CD4-positive, alpha-beta T cell treated with Interleukin-10 for 1 hour (primary cell): Measurements from ENCODE around the gene EIF4B.
"Not testable (repeated sequence)": the region's sequence is repeated elsewhere in the genome, so short reads cannot be mapped to it uniquely, and the experiment has no call there.

Experiments
- DNase-seq: peaks from one replicate; pipeline ENCODE4 v3.0.0-alpha.2; 2020

Gene EIF4B

GRCh38 chr12:52993558-52993869 is 12.7 kb upstream of the EIF4B start:
- no peak for DNase-seq

GRCh38 chr12:53004178-53004577 is 2.1 kb upstream of the EIF4B start:
- DNase-seq: no peak

- no peak for DNase-seq
These were observed 1.7 kb upstream of the EIF4B start for GRCh38 chr12:53004582-53004981.

- no peak for DNase-seq
These were observed 856 bp upstream of the EIF4B start for GRCh38 chr12:53005215-53005985.

GRCh38 chr12:53006810-53007309 is 604 bp downstream of the EIF4B start:
- peak; percentile 82 for DNase-seq

- DNase-seq: no peak
These were observed 1.1 kb downstream of the EIF4B start for GRCh38 chr12:53007343-53007742.

GRCh38 chr12:53008760-53009159 is 2.5 kb downstream of the EIF4B start:
- not testable (repeated sequence) for DNase-seq

GRCh38 chr12:53010955-53011354 is 4.7 kb downstream of the EIF4B start:
- DNase-seq: no peak

- no peak for DNase-seq
These were observed 5.6 kb downstream of the EIF4B start for GRCh38 chr12:53011889-53012288.

- no peak for DNase-seq
These were observed 6.7 kb downstream of the EIF4B start for GRCh38 chr12:53012928-53013327.

- no peak for DNase-seq
These were observed 8.5 kb downstream of the EIF4B start for GRCh38 chr12:53014709-53015108.

- no peak for DNase-seq
These were observed 19.0 kb downstream of the EIF4B start for GRCh38 chr12:53025250-53025649.

GRCh38 chr12:53027014-53027413 is 20.8 kb downstream of the EIF4B start:
- not testable (repeated sequence) for DNase-seq

- no peak for DNase-seq
These were observed 25.4 kb downstream of the EIF4B start for GRCh38 chr12:53031616-53032015.

GRCh38 chr12:53033832-53034231 is 27.6 kb downstream of the EIF4B start:
- DNase-seq: not testable (repeated sequence)

GRCh38 chr12:53034459-53034858 is 28.2 kb downstream of the EIF4B start:
- no peak for DNase-seq

- DNase-seq: no peak
These were observed 30.5 kb downstream of the EIF4B start for GRCh38 chr12:53036802-53037201.

GRCh38 chr12:53039851-53040250 is 33.6 kb downstream of the EIF4B start:
- DNase-seq: no peak

GRCh38 chr12:53042607-53043454 is 36.6 kb downstream of the EIF4B start:
- no peak for DNase-seq

- no peak for DNase-seq
These were observed 37.9 kb downstream of the EIF4B start for GRCh38 chr12:53044052-53044581.

GRCh38 chr12:53044896-53045695 is 38.8 kb downstream of the EIF4B start:
- DNase-seq: no peak

GRCh38 chr12:53045696-53046045 is 39.4 kb downstream of the EIF4B start:
- DNase-seq: no peak

- DNase-seq: no peak
These were observed 40.5 kb downstream of the EIF4B start for GRCh38 chr12:53046655-53047220.
